Naive B cell (primary cell): ENCODE measurements around the gene SPATS2. TPM values are rescaled to one million over a fixed set of nuclear protein-coding genes. Genes with fewer than 3 reads are reported as not detected.
A peak's percentile ranks its signal among the peaks of the same experiment; 100 is the strongest.
"Not testable (repeated sequence)": the region's sequence is repeated elsewhere in the genome, so short reads cannot be mapped to it uniquely, and the experiment has no call there.

Experiments
- ATAC-seq, 2 donors: fragments of 150-1000 bp; cut with Tn5 transposase; 2 replicates each; pipeline ENCODE4 v1.10.0; 2021; ENCODE audit warnings: low read depth in 2 of 2, mild to moderate bottlenecking in 2 of 2, moderate library complexity in 2 of 2
- DNase-seq: peaks from one replicate; pipeline ENCODE4 v3.0.0; 2022
- H3K27ac Mint-ChIP-seq, 6 donors: one replicate each; pipeline ENCODE4 v1.8.0; 2020 to 2022; ENCODE audit warnings: mild to moderate bottlenecking in 6 of 6, mixed read lengths in 6 of 6, moderate library complexity in 5 of 6, inconsistent platforms in 2 of 6
- H3K27me3 Mint-ChIP-seq, 3 donors: one replicate each; pipeline ENCODE4 v1.8.0; 2021 to 2022; ENCODE audit warnings: mixed read lengths in 3 of 3, mild to moderate bottlenecking in 1 of 3
- H3K36me3 Mint-ChIP-seq, 2 donors: one replicate each; pipeline ENCODE4 v1.8.0; 2020 to 2022; ENCODE audit warnings: mixed read lengths in 2 of 2, inconsistent platforms in 1 of 2, mild to moderate bottlenecking in 1 of 2
- H3K4me1 Mint-ChIP-seq, 3 donors: one replicate each; pipeline ENCODE4 v1.8.0; 2020 to 2022; ENCODE audit warnings: mixed read lengths in 3 of 3, inconsistent platforms in 1 of 3, mild to moderate bottlenecking in 1 of 3, moderate library complexity in 1 of 3
- H3K4me3 Mint-ChIP-seq, 8 donors: one replicate each; pipeline ENCODE4 v1.8.0; 2020 to 2022; ENCODE audit warnings: mild to moderate bottlenecking in 8 of 8, mixed read lengths in 8 of 8, moderate library complexity in 8 of 8, inconsistent platforms in 2 of 8
- H3K9me3 Mint-ChIP-seq, 7 donors: one replicate each; pipeline ENCODE4 v1.8.0; 2020 to 2022; ENCODE audit warnings: mixed read lengths in 7 of 7, mild to moderate bottlenecking in 5 of 7, inconsistent platforms in 2 of 7, moderate library complexity in 1 of 7
- polyA plus RNA-seq, 6 donors: library from polyadenylated mRNA; unstranded; fragments of 300-500 nt; fragmentation: Illumina TruSeq; gene quantifications; one replicate each; pipeline ENCODE4 v1.2.3, GENCODE V29; 2021; ENCODE audit warnings: low read depth in 6 of 6

SPATS2 gene
- polyA plus RNA-seq, 6 donors from 2014 or later: 1.9 to 11.4 (median 9.0) TPM

DNA sequence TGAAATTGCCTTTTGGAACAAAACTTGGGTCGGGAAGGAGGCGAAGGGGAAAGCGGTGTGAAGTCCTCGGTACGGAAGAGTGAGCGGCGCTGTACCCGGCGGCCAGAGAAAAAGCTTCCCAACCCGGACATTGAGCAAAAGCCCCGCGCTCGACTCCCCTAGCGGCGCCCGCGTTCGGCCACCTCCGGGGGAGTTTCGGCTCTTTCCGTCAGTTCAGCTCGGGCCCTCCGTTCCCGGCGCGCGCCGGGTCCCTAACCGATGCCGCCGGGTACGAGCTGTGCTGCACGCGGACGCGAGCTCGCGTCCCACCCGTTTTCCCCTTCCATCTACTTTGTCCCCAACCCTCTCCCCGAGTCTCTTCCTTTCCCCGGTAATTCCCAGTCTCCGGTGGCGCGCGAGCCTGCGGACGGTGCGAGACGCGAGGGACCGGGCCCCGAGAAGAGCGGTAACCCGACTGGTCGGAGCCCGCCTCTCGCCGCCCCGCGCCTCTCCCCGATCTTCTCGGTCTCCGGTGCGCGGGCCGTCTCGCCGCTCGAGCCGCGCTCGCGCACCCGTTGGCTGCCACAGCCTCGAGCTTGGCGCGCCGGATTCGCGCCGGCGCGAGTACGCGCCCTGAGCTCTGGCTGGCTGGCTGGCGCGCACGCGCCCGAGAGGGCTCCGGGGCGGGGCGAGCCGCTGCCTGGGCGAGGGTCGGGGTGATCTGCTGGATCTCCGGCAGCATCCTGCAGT, 446 bp upstream of the SPATS2 start:
- no peaks in the 10 kb centered on the region for H3K36me3 Mint-ChIP-seq
- H3K27ac Mint-ChIP-seq: peak overlapping the region; percentile 83 to 98 (median 96)
- no peaks in the 10 kb centered on the region for H3K27me3 Mint-ChIP-seq
- H3K4me3 Mint-ChIP-seq: peak overlapping the region; percentile 79 to 99 (median 96)
- no peaks in the 10 kb centered on the region for H3K9me3 Mint-ChIP-seq
- peak; percentile 82 for DNase-seq
- H3K4me1 Mint-ChIP-seq: peaks cover 33 to 48% (median 39%) of the 10 kb centered on the region in 3 donors
- ATAC-seq: peak; percentile 77 to 79

DNA sequence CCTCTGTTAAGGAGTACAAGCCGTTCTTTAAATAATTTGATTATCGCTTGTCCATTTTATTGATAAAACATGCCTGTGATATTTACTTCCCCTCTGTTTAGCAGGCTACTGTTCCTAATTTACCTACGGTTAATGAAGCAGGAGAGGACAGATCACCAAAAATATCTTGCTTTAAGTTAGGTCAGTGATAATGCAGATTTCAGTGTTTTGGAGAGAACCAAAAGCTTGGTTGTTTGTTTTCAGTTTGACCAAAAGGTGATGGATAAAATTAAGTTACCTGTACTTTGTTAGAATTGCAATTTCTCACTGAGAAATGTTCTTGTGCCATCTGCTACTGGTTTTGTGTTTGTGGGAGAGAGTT, 958 bp downstream of the SPATS2 start:
- DNase-seq: no peak
- Mint-ChIP-seq H3K4me3 (peak overlapping the region; percentile 79 to 99 (median 96)), H3K27me3 (no peaks in the 10 kb centered on the region), H3K36me3 (no peaks in the 10 kb centered on the region), H3K9me3 (no peaks in the 10 kb centered on the region), H3K4me1 (peaks cover 33 to 50% (median 39%) of the 10 kb centered on the region in 3 donors), H3K27ac (peak overlapping the region; percentile 79 to 97 (median 86))
- ATAC-seq: no peak

DNA sequence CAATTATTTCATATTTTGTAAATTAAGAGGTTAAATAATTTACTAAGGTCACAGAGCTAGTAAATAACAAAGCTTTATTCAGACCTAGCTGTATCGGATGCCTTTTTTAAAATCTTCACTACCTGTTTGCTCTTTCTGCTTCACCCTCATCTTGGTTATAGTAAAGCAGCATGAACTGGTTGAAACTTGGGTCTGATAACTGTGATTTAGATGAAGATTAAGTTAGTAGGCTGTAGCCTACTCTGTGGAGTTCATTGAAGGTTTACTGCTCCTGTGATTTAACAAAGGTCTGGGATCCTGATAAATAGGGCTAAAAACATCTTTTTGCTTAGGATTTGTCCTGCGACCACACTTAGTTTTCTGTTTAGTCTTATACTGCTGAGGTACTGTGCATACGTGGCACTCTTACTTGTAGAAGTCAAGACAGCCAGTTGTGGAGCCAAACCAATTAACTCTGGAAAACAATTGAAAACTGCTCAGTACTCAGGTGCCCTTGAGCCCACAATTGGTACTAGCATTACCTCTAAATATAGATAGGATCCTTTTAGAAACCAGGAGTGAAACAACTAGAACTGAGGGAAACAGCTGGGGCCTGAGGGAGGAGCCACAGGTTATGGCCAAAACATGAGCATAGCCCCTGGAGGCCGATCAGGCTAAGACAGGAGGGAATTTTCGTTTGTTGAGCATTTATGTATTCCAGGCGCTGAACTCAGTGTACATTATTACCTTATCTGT, 2.3 kb downstream of the SPATS2 start:
- H3K27me3 Mint-ChIP-seq: no peaks in the 10 kb centered on the region
- no peaks in the 10 kb centered on the region for H3K9me3 Mint-ChIP-seq
- DNase-seq (peak; percentile 38), ATAC-seq (peak; percentile 23 to 29)
- peaks cover 33 to 50% (median 39%) of the 10 kb centered on the region in 3 donors for H3K4me1 Mint-ChIP-seq
- peak overlapping the region in 3 of 6 donors; percentile 15 to 69 (median 32) for H3K27ac Mint-ChIP-seq
- H3K36me3 Mint-ChIP-seq: no peaks in the 10 kb centered on the region
- peak overlapping the region in 6 of 8 donors; percentile 3 to 82 (median 44) for H3K4me3 Mint-ChIP-seq

DNA sequence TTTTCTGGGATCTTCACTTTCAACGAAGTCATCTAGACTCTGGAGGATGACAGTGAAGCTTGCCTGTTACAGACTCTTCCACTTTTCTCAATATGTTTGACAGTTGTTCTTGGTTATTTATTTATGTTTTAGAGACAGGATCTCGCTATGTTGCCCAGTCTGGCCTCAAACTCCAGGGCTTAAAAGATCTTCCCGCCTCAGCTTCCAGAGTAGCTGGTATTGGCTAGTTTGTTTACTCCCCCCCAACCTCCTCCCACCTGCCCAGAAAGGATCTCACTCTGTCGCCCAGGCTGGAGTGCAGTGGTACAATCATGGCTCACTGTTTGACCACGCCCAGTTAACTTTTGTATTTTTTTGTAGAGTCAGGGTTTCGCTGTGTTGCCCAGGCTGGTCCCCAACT, 3.3 kb downstream of the SPATS2 start:
- no peaks in the 10 kb centered on the region for H3K36me3 Mint-ChIP-seq
- DNase-seq: no peak
- H3K27me3 Mint-ChIP-seq: no peaks in the 10 kb centered on the region
- H3K4me3 Mint-ChIP-seq: peak overlapping the region in 1 of 8 donors; percentile 82
- no peak for ATAC-seq
- no peaks in the 10 kb centered on the region for H3K9me3 Mint-ChIP-seq
- peak overlapping the region in 4 of 6 donors; percentile 39 to 79 (median 46) for H3K27ac Mint-ChIP-seq
- H3K4me1 Mint-ChIP-seq: peaks cover 32 to 50% (median 39%) of the 10 kb centered on the region in 3 donors

DNA sequence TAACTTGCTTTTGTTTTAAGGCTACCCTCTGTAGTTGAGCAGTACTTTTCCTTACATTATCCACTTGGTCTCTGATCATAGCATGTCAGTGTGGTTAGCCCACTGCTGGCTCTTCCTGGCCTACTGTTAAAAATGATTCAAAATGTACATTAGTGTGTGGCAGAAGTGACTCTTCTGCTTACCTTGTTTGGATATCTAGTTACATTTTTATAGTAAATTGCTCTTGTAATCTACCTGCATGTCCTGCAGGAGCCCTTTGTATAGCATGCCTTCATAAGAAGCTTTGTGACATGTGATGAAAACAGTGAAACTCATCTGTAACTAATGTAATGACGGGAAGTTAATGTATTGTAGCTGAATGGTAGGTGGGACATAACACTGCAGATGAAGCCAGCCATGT, 8.1 kb downstream of the SPATS2 start:
- no peaks in the 10 kb centered on the region for H3K36me3 Mint-ChIP-seq
- DNase-seq (no peak), ATAC-seq (no peak)
- H3K27me3 Mint-ChIP-seq: no peaks in the 10 kb centered on the region
- peak overlapping the region in 1 of 6 donors; percentile 64 for H3K27ac Mint-ChIP-seq
- H3K4me1 Mint-ChIP-seq: peaks cover 8 to 15% (median 11%) of the 10 kb centered on the region in 3 donors
- no peak overlapping the region for H3K4me3 Mint-ChIP-seq
- H3K9me3 Mint-ChIP-seq: no peaks in the 10 kb centered on the region

DNA sequence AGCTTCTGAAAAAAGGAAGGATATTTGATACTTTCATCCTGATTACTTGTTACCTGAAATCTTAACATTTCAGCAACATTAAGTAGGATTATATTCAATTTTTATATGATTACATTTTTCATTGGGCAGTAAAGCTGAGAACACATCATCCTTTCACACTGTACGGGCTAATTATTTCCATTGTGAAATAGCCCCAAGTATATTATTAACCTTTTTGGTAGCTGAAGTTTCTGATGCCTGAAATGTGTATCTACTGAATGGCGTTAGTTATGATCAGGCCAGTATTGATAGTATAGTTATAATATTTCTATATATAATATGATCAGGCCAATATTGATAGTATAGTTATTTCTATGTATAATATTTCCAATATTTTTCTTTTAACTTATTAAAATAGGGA, 10.1 kb downstream of the SPATS2 start:
- no peaks in the 10 kb centered on the region for H3K9me3 Mint-ChIP-seq
- no peak for ATAC-seq
- no peaks in the 10 kb centered on the region for H3K27me3 Mint-ChIP-seq
- H3K4me1 Mint-ChIP-seq: peaks cover 0 to 4% (median 0%) of the 10 kb centered on the region in 3 donors
- DNase-seq: no peak
- H3K4me3 Mint-ChIP-seq: no peak overlapping the region
- no peaks in the 10 kb centered on the region for H3K36me3 Mint-ChIP-seq
- H3K27ac Mint-ChIP-seq: no peak overlapping the region

DNA sequence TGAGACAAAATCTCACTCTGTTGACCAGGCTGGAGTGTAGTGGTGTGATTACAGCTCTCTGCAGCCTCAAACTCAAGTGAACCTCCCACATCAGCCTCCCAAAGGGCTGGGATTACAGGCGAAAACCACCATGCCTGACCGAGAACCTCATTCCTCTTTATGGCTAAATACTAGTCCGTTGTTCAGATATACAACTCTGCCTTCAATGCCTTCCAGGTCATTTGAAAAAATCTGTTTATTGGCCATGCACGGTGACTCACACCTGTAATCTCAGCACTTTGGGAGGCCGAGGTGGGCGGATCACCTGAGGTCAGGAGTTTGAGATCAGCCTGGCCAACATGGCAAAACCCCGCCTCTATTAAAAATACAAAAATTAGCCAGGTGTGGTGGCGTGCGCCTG, 12.9 kb downstream of the SPATS2 start:
- DNase-seq, ATAC-seq, H3K27me3 Mint-ChIP-seq, H3K4me1 Mint-ChIP-seq, H3K36me3 Mint-ChIP-seq, H3K9me3 Mint-ChIP-seq, H3K27ac Mint-ChIP-seq, H3K4me3 Mint-ChIP-seq: not testable (repeated sequence)

DNA sequence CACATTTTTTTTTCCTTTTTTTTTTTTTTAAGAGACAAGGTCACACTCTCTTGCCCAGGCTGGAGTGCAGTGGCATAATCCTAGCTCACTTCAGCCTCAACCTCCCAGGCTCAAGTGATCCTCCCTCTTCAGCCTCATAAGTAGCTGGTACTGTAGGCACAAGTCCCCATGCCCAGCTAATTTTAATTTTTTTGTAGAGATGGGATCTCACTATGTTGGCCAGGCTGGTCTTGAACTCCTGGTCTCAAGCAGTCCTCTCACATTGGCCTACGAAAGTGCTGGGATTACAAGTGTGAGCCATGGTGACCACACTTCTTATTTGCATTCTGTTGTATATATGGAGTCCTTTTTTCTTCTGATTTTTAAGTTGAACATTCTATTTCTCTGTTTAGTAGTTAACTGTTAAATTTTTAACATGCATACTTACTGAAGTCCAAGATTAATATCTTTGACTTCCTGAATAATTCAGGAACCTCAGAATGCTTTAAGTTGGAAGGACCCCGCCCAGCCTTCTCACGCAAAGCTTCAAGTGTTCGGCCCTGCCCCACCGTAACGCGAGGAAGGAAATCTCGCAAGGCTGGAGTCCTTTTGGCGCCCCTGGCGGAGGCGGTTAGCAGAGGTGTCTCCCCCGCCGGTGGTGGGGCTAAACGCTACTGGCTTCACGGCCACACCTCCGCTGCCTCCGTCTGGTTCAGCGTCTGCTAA, 21.6 kb downstream of the SPATS2 start:
- peak overlapping the region in 6 of 8 donors; percentile 32 to 84 (median 46) for H3K4me3 Mint-ChIP-seq
- H3K4me1 Mint-ChIP-seq: peaks cover 4 to 10% (median 10%) of the 10 kb centered on the region in 3 donors
- peak overlapping the region in 2 of 6 donors; percentile 64 to 71 for H3K27ac Mint-ChIP-seq

DNA sequence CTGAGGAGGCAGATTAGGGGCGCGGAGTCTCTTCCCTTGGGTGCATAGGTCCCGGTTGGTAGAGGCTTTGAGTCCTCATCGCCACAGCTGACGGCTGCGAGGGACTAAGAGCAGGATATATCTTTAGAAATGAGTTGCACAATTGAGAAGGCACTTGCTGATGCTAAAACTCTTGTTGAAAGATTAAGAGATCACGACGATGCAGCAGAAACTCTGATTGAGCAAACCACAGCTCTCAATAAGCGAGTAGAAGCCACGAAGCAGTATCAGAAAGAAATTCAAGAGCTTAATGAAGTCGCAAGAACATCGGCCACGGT, 22.1 kb downstream of the SPATS2 start:
- Mint-ChIP-seq H3K27me3 (no peaks in the 10 kb centered on the region), H3K4me3 (peak overlapping the region in 7 of 8 donors; percentile 32 to 84 (median 45)), H3K4me1 (peaks cover 1 to 10% (median 10%) of the 10 kb centered on the region in 3 donors), H3K9me3 (no peaks in the 10 kb centered on the region), H3K36me3 (no peaks in the 10 kb centered on the region), H3K27ac (peak overlapping the region in 1 of 6 donors; percentile 71)
- DNase-seq (no peak), ATAC-seq (no peak)

More for the DNA sequence above, 21.6 kb downstream of the SPATS2 start:
- H3K9me3 Mint-ChIP-seq: no peaks in the 10 kb centered on the region
- ATAC-seq: peak; percentile 98 to 99
- no peaks in the 10 kb centered on the region for H3K27me3 Mint-ChIP-seq
- DNase-seq: peak; percentile 43
- no peaks in the 10 kb centered on the region for H3K36me3 Mint-ChIP-seq

DNA sequence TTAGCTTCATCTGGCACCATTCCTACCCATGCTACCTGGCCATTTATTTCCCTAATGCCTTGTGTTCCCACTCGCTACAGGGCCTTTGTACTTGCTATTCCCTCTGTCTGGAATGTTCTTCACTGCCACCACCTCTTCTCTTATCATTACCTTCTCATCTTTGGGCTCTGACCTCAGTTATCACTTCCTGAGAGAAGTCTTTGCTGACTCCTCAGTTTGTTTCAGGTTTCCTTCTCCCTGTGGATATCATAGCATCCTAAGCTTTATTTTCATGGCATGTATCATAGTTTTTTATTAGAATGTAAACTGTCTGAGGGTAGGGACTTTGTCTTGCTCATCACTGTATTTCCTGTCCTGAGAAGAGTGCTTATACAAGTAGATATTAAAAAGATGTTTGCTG, 29.7 kb downstream of the SPATS2 start:
- H3K27me3 Mint-ChIP-seq: no peaks in the 10 kb centered on the region
- no peak overlapping the region for H3K4me3 Mint-ChIP-seq
- H3K27ac Mint-ChIP-seq: peak overlapping the region in 2 of 6 donors; percentile 10 to 66
- DNase-seq (no peak), ATAC-seq (no peak)
- peaks cover 4 to 12% (median 5%) of the 10 kb centered on the region in 3 donors for H3K4me1 Mint-ChIP-seq
- peaks cover 0 to 9% of the 10 kb centered on the region in 2 donors for H3K36me3 Mint-ChIP-seq
- H3K9me3 Mint-ChIP-seq: no peaks in the 10 kb centered on the region

DNA sequence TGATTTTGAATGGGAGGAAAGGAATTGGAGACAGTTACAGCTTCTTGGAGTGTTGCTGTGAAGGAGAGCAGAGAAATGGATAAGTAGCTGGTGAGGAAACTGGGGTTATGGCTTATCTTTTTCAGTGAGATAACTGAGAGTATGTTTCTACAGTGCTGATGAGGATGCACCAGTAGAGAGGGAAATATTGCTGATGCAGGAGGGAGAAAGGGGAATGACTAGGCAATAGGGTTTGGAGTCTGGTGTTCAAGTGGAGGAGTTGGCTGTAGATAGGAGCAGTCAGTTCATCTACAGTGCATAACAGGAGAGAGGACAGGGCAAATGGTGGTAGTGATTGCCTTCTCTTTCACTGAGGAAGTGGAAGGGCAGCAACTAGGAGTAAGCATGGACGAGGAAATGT, 33.0 kb downstream of the SPATS2 start:
- H3K4me1 Mint-ChIP-seq: peaks cover 4 to 16% (median 5%) of the 10 kb centered on the region in 3 donors
- no peak overlapping the region for H3K4me3 Mint-ChIP-seq
- no peaks in the 10 kb centered on the region for H3K9me3 Mint-ChIP-seq
- H3K36me3 Mint-ChIP-seq: peaks cover 0 to 9% of the 10 kb centered on the region in 2 donors
- no peaks in the 10 kb centered on the region for H3K27me3 Mint-ChIP-seq
- H3K27ac Mint-ChIP-seq: peak overlapping the region in 1 of 6 donors; percentile 16
- ATAC-seq: no peak
- no peak for DNase-seq

DNA sequence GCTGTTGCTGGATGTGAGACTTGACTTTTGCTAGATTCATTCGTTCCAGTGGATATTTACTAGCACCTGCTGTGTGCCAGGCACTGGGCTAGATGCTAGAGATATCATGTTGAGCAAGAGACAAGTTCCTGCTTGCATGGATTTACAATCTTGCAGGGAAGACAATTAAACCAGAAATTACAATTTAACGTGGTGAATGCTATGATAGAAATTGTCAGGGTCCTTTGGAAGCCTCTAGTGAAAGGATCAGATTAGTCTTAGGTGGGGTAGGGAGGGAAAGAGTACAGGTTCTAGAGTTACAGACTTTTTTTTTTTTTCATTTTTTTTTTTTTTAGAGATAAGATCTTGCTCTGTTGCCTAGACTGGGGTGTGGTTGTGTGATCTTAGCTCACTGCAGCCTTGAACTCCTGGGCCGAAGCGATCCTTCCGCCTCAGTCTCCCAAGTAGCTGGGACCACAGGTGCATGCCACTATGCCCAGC, 36.7 kb downstream of the SPATS2 start:
- H3K36me3 Mint-ChIP-seq: peaks cover 0 to 7% of the 10 kb centered on the region in 2 donors
- H3K27me3 Mint-ChIP-seq: no peaks in the 10 kb centered on the region
- peaks cover 4 to 8% (median 5%) of the 10 kb centered on the region in 3 donors for H3K4me1 Mint-ChIP-seq
- no peak for DNase-seq
- no peak for ATAC-seq
- no peak overlapping the region for H3K27ac Mint-ChIP-seq
- H3K9me3 Mint-ChIP-seq: no peaks in the 10 kb centered on the region
- no peak overlapping the region for H3K4me3 Mint-ChIP-seq

DNA sequence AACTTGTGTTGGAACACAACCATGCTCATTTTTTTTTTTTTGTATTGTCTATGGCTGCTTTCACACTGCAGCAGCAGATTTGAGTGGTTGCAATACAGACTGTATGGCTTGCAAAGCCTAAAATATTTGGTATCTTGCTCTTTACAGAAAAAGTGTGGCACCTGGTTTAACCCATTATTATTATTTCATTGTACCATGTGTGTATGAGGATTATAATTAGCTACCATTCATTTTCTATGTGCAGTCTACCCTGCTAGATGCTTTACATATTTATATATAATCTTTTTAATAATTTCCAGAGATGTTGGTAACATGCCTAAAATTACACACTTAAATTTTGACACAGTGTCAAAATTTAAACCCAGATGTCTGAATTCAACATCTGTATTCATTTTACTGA, 37.7 kb downstream of the SPATS2 start:
- Mint-ChIP-seq H3K27ac (no peak overlapping the region), H3K36me3 (peaks cover 0 to 7% of the 10 kb centered on the region in 2 donors), H3K9me3 (no peaks in the 10 kb centered on the region), H3K27me3 (no peaks in the 10 kb centered on the region), H3K4me3 (no peak overlapping the region), H3K4me1 (peaks cover 4 to 8% (median 4%) of the 10 kb centered on the region in 3 donors)
- no peak for ATAC-seq
- no peak for DNase-seq
